ACC112 (cell line): ENCODE data around the gene NLRX1.
A peak's percentile ranks its signal among the peaks of the same experiment; 100 is the strongest.
"Not testable (repeated sequence)": the region's sequence is repeated elsewhere in the genome, so short reads cannot be mapped to it uniquely, and the experiment has no call there.

ENCODE experiments used
- H2AFZ ChIP-seq: fragments of 200-600 bp; sonication (generic); one replicate; pipeline ENCODE4 v1.6.0; 2017; ENCODE audit warnings: antibody characterized with exemption, low read length; ENCODE audit not compliant: unreplicated experiment
- H3K27ac ChIP-seq: fragments of 200-600 bp; sonication (generic); 2 replicates; pipeline ENCODE4 v1.5.1; 2014; ENCODE audit warnings: low read depth, mild to moderate bottlenecking, antibody characterized with exemption, low read length, moderate library complexity
- H3K27me3 ChIP-seq: fragments of 200-600 bp; sonication (generic); 2 replicates; pipeline ENCODE4 v1.6.1; 2014; ENCODE audit warnings: mild to moderate bottlenecking, antibody characterized with exemption, low read length, moderate library complexity, mixed read lengths; ENCODE audit not compliant: insufficient read depth
- H3K36me3 ChIP-seq: fragments of 200-600 bp; sonication (generic); 2 replicates; pipeline ENCODE4 v1.6.1; 2016; ENCODE audit warnings: mild to moderate bottlenecking, antibody characterized with exemption, low read length, moderate library complexity, mixed read lengths; ENCODE audit not compliant: insufficient read depth
- H3K4me1 ChIP-seq: fragments of 200-600 bp; sonication (generic); one replicate; pipeline ENCODE4 v1.6.1; 2016; ENCODE audit warnings: low read length, mixed read lengths; ENCODE audit not compliant: insufficient read depth, unreplicated experiment, control insufficient read depth
- H3K4me3 ChIP-seq: fragments of 200-600 bp; sonication (generic); 2 replicates; pipeline ENCODE4 v1.5.1; 2014; ENCODE audit warnings: mild to moderate bottlenecking, low read depth, low read length
- H3K79me2 ChIP-seq: fragments of 200-600 bp; sonication (generic); one replicate; pipeline ENCODE4 v1.6.0; 2016; ENCODE audit warnings: low read length; ENCODE audit not compliant: control insufficient read depth, unreplicated experiment, insufficient read depth

NLRX1 gene

DNA sequence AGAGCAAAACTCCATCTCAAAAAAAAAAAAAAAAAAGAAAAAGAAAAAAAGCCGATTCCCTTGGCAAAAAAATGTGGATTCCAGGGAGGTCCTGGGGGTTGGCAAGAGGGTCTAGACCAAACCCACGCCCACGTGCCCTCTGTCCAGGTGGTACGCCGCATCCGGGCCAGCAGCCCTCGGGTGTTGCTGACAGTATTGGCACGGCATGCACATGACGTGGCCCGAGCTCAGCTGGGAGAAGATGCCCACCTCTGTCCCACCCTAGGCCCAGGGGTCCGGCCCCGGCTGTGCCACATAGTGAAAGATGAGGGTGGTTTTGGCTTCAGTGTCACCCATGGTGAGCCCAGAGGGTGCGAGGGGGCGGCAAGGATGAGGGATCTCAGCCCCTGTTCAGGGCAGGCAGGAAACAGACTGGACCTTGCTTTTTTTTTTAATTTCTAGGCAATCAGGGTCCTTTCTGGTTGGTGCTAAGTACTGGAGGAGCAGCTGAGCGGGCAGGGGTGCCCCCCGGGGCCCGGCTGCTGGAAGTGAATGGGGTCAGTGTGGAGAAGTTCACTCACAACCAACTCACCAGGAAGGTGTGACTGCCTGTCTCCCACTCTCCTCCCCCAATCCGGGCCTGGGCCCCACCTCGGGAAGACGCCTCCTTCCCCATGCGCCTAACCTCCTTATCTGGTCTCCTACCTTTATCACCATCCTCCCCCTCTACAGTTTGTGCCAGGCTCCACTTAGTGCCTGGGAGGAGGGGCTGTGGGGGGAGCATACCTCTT lies 18.8 kb downstream of the NLRX1 start:
- H3K4me1 ChIP-seq = no peaks in the 10 kb centered on the region
- H2AFZ ChIP-seq = no peak overlapping the region
- H3K4me3 ChIP-seq = no peak overlapping the region
- H3K27ac ChIP-seq = no peak overlapping the region
- H3K79me2 ChIP-seq = no peaks in the 10 kb centered on the region
- peaks cover 11% of the 10 kb centered on the region for H3K27me3 ChIP-seq
- no peaks in the 10 kb centered on the region for H3K36me3 ChIP-seq

DNA sequence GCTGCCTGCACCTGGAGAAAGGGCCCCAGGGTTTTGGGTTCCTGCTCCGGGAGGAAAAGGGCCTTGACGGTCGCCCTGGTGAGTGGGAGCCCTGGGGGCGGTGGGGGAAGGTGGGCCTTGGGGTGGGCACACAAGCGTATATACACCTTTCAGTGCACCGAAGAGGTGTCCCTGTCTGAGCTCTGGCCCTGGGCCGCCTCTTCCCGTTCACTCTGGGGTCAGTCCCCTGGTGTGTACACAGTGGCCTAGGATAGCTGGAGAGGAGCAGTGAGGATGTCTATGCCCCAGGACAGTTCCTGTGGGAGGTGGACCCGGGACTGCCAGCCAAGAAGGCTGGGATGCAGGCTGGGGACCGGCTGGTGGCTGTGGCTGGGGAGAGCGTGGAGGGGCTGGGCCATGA lies 19.5 kb downstream of the NLRX1 start:
- H3K27me3 ChIP-seq = peaks cover 11% of the 10 kb centered on the region
- no peak overlapping the region for H3K4me3 ChIP-seq
- H3K27ac ChIP-seq = no peak overlapping the region
- no peaks in the 10 kb centered on the region for H3K79me2 ChIP-seq
- H3K36me3 ChIP-seq = no peaks in the 10 kb centered on the region
- H2AFZ ChIP-seq = no peak overlapping the region
- H3K4me1 ChIP-seq = no peaks in the 10 kb centered on the region

DNA sequence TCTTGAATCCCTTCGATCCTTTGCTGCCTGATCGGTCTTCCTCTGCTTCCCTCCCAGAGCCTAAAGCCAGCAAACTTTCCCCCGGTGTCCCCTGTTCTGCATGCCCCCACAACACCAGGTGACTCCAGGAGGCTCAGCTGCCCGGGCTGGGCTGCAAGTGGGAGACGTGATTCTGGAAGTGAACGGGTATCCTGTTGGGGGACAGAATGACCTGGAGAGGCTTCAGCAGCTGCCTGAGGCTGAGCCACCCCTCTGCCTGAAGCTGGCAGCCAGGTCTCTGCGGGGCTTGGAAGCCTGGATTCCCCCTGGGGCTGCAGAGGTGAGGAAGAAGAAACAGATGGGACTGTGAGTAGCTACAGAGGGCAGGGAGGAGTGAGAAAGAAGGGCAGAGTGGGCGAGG lies 20.4 kb downstream of the NLRX1 start:
- Histone ChIP-seq H3K4me3 (no peak overlapping the region), H3K27ac (no peak overlapping the region), H2AFZ (no peak overlapping the region), H3K27me3 (peaks cover 11% of the 10 kb centered on the region), H3K4me1 (no peaks in the 10 kb centered on the region), H3K79me2 (no peaks in the 10 kb centered on the region), H3K36me3 (no peaks in the 10 kb centered on the region)

DNA sequence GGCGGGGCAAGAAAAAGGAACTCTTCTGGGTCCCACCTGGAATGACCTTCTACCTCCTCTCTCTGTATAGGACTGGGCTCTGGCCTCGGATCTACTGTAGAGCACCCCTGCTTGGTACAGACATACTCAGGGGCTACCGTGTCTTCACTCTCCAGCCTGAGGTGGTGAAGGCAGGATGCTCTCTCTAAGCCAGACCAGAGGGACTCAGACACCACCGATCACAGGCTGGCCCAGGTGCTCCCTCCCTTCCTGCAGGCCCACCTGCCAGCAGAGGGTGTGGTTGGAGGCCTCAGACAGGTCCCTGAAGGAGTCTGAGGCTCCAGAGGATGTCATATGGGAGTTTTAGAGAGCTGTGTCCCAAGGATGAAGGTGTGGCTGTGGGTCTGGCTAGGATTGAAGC lies 20.9 kb downstream of the NLRX1 start:
- no peak overlapping the region for H3K27ac ChIP-seq
- no peaks in the 10 kb centered on the region for H3K36me3 ChIP-seq
- H3K4me3 ChIP-seq = no peak overlapping the region
- no peaks in the 10 kb centered on the region for H3K79me2 ChIP-seq
- no peaks in the 10 kb centered on the region for H3K4me1 ChIP-seq
- no peak overlapping the region for H2AFZ ChIP-seq
- H3K27me3 ChIP-seq = peaks cover 11% of the 10 kb centered on the region

DNA sequence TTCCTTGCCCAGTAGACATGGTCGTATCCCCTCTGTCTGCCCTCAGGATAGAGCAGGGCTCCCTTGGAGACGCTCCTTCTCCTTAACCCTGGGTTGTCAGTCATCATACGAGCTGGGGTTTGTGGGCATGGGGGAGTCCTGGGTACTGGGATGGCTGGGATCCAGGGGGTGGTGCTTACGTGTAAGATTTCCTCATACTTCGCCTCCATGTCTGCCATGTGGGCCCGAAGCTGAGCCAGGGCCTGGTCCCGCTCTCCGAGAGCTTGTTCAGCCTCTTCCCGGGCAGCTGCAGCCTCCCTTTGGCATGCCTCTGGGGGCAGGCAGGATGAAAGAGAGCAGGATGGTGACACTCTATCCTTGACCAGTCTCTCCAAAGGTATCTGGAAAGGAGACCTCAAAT lies 22.0 kb downstream of the NLRX1 start:
- no peak overlapping the region for H3K27ac ChIP-seq

DNA sequence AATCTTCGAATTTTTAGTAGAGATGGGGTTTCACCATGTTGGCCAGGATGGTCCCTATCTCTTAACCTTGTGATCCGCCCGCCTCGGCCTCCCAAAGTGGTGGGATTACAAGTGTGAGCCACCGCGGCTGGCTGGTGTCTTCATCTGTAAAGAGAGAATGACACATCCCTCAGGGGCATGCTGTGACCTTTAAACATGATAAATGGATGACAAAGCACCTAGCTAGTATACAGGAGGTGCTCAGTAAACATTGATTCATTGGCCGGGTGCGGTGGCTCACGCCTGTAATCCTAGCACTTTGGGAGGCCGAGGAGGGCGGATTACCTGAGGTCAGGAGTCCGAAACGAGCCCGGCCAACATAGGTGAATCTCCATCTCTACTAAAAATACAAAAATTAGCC lies 22.7 kb downstream of the NLRX1 start:
- H3K27ac ChIP-seq, H3K79me2 ChIP-seq, H3K4me3 ChIP-seq, H3K36me3 ChIP-seq, H3K4me1 ChIP-seq, H2AFZ ChIP-seq, H3K27me3 ChIP-seq: not testable (repeated sequence)

More for the DNA sequence above, 22.0 kb downstream of the NLRX1 start:
- peaks cover 8% of the 10 kb centered on the region for H3K27me3 ChIP-seq
- no peaks in the 10 kb centered on the region for H3K36me3 ChIP-seq
- H2AFZ ChIP-seq = no peak overlapping the region
- no peaks in the 10 kb centered on the region for H3K4me1 ChIP-seq
- no peaks in the 10 kb centered on the region for H3K79me2 ChIP-seq
- no peak overlapping the region for H3K4me3 ChIP-seq

DNA sequence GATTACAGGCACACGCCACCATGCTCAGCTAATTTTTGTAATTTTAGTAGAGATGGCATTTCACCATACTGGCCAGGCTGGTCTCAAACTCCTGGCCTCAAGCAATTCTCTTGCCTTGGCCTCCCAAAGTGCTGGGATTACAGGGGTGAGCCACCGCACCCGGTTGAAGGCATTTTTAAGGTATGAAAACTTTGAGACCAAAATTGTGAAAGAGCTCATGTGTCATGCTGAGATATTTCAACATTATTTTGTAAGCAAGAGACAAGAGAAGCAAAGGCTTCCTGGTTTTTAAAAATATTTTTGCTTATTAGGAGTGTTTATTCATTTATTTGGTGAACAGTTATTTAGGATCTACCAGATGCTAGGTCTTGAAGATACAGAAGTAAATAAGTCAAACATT lies 23.6 kb downstream of the NLRX1 start:
- no peaks in the 10 kb centered on the region for H3K36me3 ChIP-seq
- H3K79me2 ChIP-seq = no peaks in the 10 kb centered on the region
- no peaks in the 10 kb centered on the region for H3K27me3 ChIP-seq
- H2AFZ ChIP-seq = no peak overlapping the region
- H3K4me1 ChIP-seq = no peaks in the 10 kb centered on the region
- H3K27ac ChIP-seq = no peak overlapping the region
- no peak overlapping the region for H3K4me3 ChIP-seq

DNA sequence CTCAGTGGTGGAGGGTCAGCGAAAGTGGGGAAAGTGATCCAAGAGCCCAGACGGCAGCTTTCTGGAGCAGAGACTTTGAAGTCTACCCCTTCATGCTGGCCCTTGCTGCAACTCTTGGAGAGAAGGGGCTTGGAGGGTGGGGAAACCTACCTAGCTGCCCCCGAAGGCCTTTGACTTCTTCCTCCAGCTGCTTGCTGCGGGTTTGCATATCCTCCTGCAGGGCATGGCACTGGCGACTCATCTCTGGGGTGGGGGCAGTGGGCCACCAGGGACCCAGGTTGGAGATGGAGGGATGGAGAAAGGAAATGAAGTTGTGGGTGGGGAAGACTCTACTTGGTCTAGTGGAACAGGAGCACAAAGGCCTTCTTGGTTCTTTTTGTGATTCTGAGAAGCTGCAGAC lies 24.5 kb downstream of the NLRX1 start:
- no peak overlapping the region for H2AFZ ChIP-seq
- H3K27ac ChIP-seq = no peak overlapping the region
- H3K36me3 ChIP-seq = no peaks in the 10 kb centered on the region
- no peaks in the 10 kb centered on the region for H3K79me2 ChIP-seq
- no peaks in the 10 kb centered on the region for H3K4me1 ChIP-seq
- H3K4me3 ChIP-seq = no peak overlapping the region
- H3K27me3 ChIP-seq = no peaks in the 10 kb centered on the region

DNA sequence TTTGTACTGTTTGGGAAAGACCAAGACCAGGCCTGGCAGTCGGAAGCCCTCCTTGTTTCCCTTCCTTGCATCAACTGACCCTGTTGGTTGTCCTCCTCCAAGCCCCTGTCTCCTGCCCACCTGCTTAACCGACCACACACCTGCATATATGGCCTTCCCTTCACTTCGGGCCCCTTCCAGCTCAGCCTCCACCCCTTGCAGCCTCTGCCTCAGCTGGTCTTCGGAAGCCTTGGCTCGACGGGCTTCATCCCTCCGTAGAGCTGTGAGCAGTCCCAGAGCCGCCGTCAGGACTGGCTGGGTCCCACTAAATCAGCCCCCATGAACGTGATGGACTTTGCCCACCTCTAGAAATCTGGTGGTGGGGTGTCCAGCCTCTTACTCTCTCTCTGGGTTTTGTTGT lies 25.1 kb downstream of the NLRX1 start:
- Histone ChIP-seq H3K4me1 (no peaks in the 10 kb centered on the region), H3K27me3 (no peaks in the 10 kb centered on the region), H2AFZ (no peak overlapping the region), H3K27ac (no peak overlapping the region), H3K4me3 (no peak overlapping the region), H3K79me2 (no peaks in the 10 kb centered on the region), H3K36me3 (no peaks in the 10 kb centered on the region)

DNA sequence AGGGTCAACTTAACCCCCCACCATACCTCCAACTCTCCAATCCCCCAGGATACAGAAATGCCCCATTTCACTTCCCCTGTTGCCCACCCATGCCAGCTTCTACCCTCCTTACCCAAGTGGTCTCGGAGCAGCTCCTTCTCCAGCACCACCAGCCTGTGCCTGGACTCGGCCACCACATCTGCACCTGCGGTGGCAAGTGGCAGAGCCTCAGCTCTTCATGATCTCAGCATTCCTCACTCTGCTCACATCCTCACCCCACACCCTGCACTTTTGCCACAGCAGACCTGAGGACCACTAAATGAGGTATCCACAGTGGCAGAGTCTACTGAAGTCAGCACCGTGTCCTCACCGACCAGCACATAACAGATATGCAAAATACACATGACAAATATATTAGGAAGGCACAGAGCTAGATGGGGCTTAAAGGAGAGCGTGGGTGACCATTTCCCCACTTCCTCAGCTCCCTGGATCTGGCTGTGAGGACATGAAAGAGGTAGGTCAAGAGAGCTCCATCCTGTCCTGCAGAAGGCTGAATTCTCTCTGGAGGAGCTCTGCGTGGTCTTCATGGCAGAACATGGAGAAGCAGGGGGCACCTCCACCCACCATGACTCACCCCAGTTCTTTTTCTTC lies 26.4 kb downstream of the NLRX1 start:
- no peak overlapping the region for H2AFZ ChIP-seq

DNA sequence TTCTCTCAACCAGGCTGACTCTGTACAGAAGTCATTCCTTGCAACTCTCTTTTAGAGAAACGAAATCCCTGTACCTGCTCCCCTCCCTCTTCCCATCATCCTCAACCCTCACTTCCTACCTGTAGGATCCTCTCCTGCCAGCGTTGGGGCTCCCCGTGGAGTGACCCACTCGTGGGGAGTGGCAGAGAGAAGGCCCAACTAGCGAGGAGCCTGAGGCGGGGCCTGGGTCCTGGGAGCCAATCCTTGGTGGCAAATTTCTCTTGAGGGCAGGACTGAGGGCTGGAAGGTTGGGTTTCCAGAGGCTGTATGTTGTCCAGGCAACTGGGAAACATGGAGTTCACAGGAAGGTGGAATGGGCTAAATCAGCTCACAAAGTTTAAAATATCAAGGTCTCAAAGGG lies 27.2 kb downstream of the NLRX1 start:
- Histone ChIP-seq H2AFZ (peak overlapping the region; percentile 43), H3K36me3 (no peaks in the 10 kb centered on the region), H3K27ac (no peak overlapping the region), H3K79me2 (no peaks in the 10 kb centered on the region), H3K27me3 (no peaks in the 10 kb centered on the region), H3K4me1 (no peaks in the 10 kb centered on the region), H3K4me3 (no peak overlapping the region; the same call in 1 of the 2 replicates)

More for the DNA sequence above, 26.4 kb downstream of the NLRX1 start:
- H3K4me1 ChIP-seq = no peaks in the 10 kb centered on the region
- no peak overlapping the region; the same call in 1 of the 2 replicates for H3K4me3 ChIP-seq
- no peaks in the 10 kb centered on the region for H3K27me3 ChIP-seq
- H3K27ac ChIP-seq = no peak overlapping the region
- H3K36me3 ChIP-seq = no peaks in the 10 kb centered on the region
- H3K79me2 ChIP-seq = no peaks in the 10 kb centered on the region
